ENCODE results near the gene ASIC4. TPM values are rescaled to one million over a fixed set of nuclear protein-coding genes. Genes with fewer than 3 reads are reported as not detected.
A peak's percentile ranks its signal among the peaks of the same experiment; 100 is the strongest.

ASIC4 gene
- total and polyA plus RNA-seq, 2 experiments from 2014 or later: 0.13 to 3.6 TPM

GRCh38 chr2:219569041-219569440 is 54.8 kb downstream of the ASIC4 start:
- TF ChIP-seq ZNF114 (CRISPR knock-in tag; IDR thresholded peaks at IDR 0.05) (no peak), CTCF (conservative IDR thresholded peaks at IDR 0.05; ENCODE audit: low read depth in 2 of 2) (no peak), ZNF331 (CRISPR knock-in tag; IDR thresholded peaks at IDR 0.05; ENCODE audit: low read depth) (no peak), EZH2 (IDR thresholded peaks at IDR 0.05; ENCODE audit: low read depth, unreplicated experiment) (no peak), NANOG (IDR thresholded peaks at IDR 0.05; ENCODE audit: borderline replicate concordance) (no peak), JUNB (IDR thresholded peaks at IDR 0.05; ENCODE audit: unreplicated experiment) (no peak), POLR2AphosphoS5 (IDR thresholded peaks at IDR 0.05; ENCODE audit: low read depth) (no peak), EZH2phosphoT487 (IDR thresholded peaks at IDR 0.05; ENCODE audit: unreplicated experiment) (no peak), STAT1 (IDR thresholded peaks at IDR 0.05; ENCODE audit: unreplicated experiment) (no peak), CREB1 (CRISPR knock-in tag; IDR thresholded peaks at IDR 0.05; ENCODE audit: low read depth) (no peak), REST (IDR thresholded peaks at IDR 0.05; ENCODE audit: unreplicated experiment) (no peak)
- TF ChIP-seq, protein P1, sequence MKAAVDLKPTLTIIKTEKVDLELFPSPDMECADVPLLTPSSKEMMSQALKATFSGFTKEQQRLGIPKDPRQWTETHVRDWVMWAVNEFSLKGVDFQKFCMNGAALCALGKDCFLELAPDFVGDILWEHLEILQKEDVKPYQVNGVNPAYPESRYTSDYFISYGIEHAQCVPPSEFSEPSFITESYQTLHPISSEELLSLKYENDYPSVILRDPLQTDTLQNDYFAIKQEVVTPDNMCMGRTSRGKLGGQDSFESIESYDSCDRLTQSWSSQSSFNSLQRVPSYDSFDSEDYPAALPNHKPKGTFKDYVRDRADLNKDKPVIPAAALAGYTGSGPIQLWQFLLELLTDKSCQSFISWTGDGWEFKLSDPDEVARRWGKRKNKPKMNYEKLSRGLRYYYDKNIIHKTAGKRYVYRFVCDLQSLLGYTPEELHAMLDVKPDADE (IDR thresholded peaks at IDR 0.05): no peak
- TF ChIP-seq, protein P2, sequence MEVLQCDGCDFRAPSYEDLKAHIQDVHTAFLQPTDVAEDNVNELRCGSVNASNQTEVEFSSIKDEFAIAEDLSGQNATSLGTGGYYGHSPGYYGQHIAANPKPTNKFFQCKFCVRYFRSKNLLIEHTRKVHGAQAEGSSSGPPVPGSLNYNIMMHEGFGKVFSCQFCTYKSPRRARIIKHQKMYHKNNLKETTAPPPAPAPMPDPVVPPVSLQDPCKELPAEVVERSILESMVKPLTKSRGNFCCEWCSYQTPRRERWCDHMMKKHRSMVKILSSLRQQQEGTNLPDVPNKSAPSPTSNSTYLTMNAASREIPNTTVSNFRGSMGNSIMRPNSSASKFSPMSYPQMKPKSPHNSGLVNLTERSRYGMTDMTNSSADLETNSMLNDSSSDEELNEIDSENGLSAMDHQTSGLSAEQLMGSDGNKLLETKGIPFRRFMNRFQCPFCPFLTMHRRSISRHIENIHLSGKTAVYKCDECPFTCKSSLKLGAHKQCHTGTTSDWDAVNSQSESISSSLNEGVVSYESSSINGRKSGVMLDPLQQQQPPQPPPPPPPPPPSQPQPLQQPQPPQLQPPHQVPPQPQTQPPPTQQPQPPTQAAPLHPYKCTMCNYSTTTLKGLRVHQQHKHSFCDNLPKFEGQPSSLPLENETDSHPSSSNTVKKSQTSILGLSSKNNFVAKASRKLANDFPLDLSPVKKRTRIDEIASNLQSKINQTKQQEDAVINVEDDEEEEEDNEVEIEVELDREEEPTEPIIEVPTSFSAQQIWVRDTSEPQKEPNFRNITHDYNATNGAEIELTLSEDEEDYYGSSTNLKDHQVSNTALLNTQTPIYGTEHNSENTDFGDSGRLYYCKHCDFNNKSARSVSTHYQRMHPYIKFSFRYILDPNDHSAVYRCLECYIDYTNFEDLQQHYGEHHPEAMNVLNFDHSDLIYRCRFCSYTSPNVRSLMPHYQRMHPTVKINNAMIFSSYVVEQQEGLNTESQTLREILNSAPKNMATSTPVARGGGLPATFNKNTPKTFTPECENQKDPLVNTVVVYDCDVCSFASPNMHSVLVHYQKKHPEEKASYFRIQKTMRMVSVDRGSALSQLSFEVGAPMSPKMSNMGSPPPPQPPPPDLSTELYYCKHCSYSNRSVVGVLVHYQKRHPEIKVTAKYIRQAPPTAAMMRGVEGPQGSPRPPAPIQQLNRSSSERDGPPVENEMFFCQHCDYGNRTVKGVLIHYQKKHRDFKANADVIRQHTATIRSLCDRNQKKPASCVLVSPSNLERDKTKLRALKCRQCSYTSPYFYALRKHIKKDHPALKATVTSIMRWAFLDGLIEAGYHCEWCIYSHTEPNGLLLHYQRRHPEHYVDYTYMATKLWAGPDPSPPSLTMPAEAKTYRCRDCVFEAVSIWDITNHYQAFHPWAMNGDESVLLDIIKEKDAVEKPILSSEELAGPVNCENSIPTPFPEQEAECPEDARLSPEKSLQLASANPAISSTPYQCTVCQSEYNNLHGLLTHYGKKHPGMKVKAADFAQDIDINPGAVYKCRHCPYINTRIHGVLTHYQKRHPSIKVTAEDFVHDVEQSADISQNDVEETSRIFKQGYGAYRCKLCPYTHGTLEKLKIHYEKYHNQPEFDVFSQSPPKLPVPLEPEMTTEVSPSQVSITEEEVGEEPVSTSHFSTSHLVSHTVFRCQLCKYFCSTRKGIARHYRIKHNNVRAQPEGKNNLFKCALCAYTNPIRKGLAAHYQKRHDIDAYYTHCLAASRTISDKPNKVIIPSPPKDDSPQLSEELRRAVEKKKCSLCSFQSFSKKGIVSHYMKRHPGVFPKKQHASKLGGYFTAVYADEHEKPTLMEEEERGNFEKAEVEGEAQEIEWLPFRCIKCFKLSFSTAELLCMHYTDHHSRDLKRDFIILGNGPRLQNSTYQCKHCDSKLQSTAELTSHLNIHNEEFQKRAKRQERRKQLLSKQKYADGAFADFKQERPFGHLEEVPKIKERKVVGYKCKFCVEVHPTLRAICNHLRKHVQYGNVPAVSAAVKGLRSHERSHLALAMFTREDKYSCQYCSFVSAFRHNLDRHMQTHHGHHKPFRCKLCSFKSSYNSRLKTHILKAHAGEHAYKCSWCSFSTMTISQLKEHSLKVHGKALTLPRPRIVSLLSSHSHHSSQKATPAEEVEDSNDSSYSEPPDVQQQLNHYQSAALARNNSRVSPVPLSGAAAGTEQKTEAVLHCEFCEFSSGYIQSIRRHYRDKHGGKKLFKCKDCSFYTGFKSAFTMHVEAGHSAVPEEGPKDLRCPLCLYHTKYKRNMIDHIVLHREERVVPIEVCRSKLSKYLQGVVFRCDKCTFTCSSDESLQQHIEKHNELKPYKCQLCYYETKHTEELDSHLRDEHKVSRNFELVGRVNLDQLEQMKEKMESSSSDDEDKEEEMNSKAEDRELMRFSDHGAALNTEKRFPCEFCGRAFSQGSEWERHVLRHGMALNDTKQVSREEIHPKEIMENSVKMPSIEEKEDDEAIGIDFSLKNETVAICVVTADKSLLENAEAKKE (CRISPR knock-in tag; IDR thresholded peaks at IDR 0.05): no peak
- Histone ChIP-seq H3K27me3 (ENCODE audit: insufficient read depth) (peaks cover 13% of the 10 kb centered on the region), H3F3A (replicated peaks; ENCODE audit: low read depth) (peaks cover 35% of the 10 kb centered on the region), H3K4me2 (peak overlapping the region; percentile 89), H3K79me2 (replicated peaks; ENCODE audit: insufficient read depth) (peaks cover 16% of the 10 kb centered on the region; the same call in 1 of the 2 replicates), H3K27ac (ENCODE audit: low read depth) (no peak overlapping the region), H3K4me1 (ENCODE audit: insufficient read depth) (peaks cover 52% of the 10 kb centered on the region), H3K36me3 (ENCODE audit: insufficient read depth) (peaks cover 4% of the 10 kb centered on the region; the same call in 1 of the 2 replicates), H3K4me3 (no peak overlapping the region; the same call in 1 of the 2 replicates), H3K9me2 (ENCODE audit: insufficient read depth) (no peaks in the 10 kb centered on the region), H2AFZ (no peak overlapping the region), H4K20me1 (replicated peaks; ENCODE audit: insufficient read depth) (no peaks in the 10 kb centered on the region)
- ATAC-seq (no peak), DNase-seq (ENCODE audit: low spot score) (no peak)
- Mint-ChIP-seq H3K4me3 (peak overlapping the region; percentile 79; the same call in 1 of the 3 replicates), H3K27ac (no peak overlapping the region), H3K36me3 (ENCODE audit: low read depth) (peaks cover 58% of the 10 kb centered on the region), H3K9me3 (peaks cover 2% of the 10 kb centered on the region; the same call in 2 of the 3 replicates), H3K27me3 (ENCODE audit: insufficient read depth, low read depth, poor library complexity) (peaks cover 32% of the 10 kb centered on the region), H3K4me1 (peaks cover 55% of the 10 kb centered on the region)
